Cardiac fibroblast (primary cell): ENCODE measurements around the gene LCLAT1.

Experiments
- DNase-seq, 2 donors: peaks; one replicate each; pipeline versions ENCODE4 v3.0.0 to v3.0.0-alpha.2; 2010; ENCODE audit warnings: low read depth in 2 of 2
- H3K4me3 ChIP-seq, 2 donors: replicated peaks in 1 of 2; 1 replicate in 1 of 2; 2 replicates in 1 of 2; pipeline ENCODE4 v1.5.1; 2011; ENCODE audit warnings: low read depth in 2 of 2, low read length in 2 of 2, mild to moderate bottlenecking in 2 of 2, moderate library complexity in 1 of 2
- TF ChIP-seq, protein P1 (sequence below): IDR thresholded peaks from one replicate; pipeline ENCODE4 v1.5.1; 2011; ENCODE audit warnings: low read depth, mild to moderate bottlenecking, low read length, inconsistent platforms

The LCLAT1 gene

DNA sequence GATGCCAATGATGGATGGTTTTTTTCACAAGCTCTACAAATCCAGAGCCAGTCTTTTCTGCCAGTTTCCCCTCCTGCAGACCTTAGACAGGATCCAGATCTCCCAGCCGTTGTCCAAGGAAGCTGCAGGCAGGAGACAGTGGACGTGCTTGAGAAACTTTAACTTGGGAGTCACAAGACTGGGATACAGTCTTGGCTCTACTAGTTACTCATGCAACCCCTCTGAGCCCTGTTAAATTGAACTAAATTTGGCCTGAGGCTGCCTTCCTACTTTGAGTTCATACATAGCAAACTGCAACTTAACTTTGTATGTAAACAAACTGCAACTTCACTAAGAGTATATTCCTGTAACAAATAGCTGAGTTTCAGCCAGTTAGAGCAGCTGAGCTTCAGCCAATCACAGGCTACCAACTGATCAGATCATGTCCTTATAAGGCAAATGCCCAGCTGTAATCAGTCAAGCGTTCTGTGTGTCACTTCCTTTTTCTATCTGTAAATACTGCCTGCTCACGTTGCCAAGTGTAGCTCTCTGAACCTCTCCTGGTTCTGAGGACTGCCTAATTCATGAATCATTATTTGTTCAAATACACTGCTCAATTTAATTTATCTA lies 219.3 kb downstream of the LCLAT1 start:
- TF ChIP-seq, protein P1, sequence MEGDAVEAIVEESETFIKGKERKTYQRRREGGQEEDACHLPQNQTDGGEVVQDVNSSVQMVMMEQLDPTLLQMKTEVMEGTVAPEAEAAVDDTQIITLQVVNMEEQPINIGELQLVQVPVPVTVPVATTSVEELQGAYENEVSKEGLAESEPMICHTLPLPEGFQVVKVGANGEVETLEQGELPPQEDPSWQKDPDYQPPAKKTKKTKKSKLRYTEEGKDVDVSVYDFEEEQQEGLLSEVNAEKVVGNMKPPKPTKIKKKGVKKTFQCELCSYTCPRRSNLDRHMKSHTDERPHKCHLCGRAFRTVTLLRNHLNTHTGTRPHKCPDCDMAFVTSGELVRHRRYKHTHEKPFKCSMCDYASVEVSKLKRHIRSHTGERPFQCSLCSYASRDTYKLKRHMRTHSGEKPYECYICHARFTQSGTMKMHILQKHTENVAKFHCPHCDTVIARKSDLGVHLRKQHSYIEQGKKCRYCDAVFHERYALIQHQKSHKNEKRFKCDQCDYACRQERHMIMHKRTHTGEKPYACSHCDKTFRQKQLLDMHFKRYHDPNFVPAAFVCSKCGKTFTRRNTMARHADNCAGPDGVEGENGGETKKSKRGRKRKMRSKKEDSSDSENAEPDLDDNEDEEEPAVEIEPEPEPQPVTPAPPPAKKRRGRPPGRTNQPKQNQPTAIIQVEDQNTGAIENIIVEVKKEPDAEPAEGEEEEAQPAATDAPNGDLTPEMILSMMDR, result no peak
- H3K4me3 ChIP-seq, result no peak overlapping the region
- DNase-seq, result peak; percentile 94 to 99

DNA sequence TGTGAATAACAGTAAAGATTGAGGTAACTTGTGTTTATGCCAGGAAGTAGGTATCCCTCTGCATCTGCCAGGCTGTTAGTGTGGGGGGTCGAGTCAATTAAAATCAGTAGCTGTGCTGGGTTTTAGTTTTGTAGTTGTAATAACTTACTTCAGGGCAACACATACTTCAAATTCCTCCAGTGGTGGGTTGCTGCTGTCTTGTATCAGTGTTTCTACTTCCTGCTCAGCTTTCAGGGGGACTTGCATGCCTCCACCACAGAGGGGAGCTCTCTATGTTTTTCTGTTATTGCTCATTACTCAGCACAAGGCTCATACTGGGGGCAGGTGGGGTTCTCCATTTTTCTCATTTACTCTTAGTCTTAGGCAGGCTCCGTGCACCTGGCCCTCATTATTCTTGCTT lies 223.4 kb downstream of the LCLAT1 start:
- TF ChIP-seq, protein P1, result no peak
- no peak overlapping the region for H3K4me3 ChIP-seq
- no peak for DNase-seq

DNA sequence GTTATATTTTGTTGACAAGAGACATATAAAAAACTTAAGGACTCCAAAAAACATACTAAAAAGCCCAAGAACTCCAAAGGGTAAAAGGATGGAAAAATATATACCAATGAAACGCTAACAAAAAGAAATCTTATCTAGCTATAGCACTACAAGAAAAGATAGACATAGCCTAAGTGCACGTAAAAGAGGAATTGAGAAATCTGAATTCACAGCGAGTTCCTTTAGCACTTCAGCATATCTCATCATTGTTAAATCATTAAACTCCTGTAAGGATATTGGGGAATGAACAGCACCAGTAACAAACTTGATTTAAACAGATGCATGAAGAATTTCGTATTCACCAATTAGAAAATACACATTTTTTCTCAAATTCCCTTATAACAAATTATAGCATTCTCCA lies 226.1 kb downstream of the LCLAT1 start:
- H3K4me3 ChIP-seq, result no peak overlapping the region
- TF ChIP-seq, protein P1, result no peak
- no peak for DNase-seq

DNA sequence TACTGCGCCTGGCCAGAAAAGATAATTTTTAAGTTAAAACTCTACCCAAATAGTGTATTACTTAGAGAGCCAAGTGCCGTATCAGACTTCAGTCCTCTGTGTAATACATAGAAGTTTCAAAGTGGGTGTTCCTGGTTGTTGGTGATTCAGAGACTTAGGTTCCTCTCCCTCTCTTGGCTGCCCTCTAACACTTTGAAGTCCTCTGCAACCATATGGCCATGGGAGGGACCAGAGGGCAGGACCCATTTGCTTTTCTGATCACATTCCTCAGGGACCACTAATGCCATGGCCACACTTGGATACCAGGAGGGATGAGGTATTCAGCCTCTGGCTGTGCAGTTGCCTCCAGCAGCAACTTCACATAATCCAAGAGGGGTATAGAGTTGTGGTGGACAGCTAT lies 228.7 kb downstream of the LCLAT1 start:
- no peak overlapping the region for H3K4me3 ChIP-seq
- no peak for DNase-seq
- TF ChIP-seq, protein P1, result no peak

DNA sequence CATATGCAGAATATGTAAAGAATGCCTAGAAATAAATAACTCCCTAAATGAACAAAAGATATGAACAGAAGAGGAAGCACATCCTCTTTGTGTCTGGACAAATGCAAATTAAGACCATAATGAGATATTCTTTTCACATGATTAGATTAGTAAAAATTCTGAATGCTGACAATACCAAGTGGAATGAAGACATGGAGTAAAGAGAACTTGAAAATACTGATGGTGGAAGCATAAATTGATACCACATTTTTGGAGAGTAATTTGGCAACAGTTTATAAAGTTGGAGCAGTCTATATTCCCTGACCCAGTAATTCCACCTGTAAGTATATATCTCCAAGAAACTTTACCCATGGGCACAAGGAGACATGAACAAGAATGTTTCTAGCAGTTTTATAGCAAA lies 230.2 kb downstream of the LCLAT1 start:
- H3K4me3 ChIP-seq, result no peak overlapping the region
- DNase-seq, result no peak
- TF ChIP-seq, protein P1, result no peak

DNA sequence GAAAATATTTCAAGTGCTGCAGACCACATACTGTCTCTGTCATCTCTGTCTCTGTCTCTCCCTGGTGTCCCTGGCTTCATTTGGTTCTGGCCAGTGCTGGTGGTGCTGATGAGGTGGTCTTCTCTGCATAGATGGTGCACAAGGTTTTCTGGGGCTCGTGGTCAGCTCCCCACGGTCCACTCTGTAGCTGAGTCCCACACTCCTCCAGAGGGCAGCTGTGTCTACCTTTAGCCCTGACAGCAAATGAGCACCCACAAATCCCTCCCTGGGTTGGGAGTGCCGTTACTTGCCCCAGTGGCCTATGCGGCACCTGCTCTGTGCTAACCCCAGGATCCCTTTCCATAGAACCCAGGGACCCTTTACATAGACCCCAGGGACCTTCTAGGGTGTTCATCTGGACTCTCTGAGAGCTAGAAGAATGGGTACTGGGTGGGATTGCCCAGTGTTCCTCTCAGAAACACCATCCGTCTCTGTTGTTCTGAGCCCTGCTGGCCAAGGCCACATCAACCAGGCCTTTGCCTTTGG lies 230.9 kb downstream of the LCLAT1 start:
- TF ChIP-seq, protein P1, result no peak
- H3K4me3 ChIP-seq, result no peak overlapping the region
- no peak for DNase-seq
